ENCODE measurements around the gene PAX7. TPM values are rescaled to one million over a fixed set of nuclear protein-coding genes. Genes with fewer than 3 reads are reported as not detected.
"Not testable (repeated sequence)": the region's sequence is repeated elsewhere in the genome, so short reads cannot be mapped to it uniquely, and the experiment has no call there.

The PAX7 gene
- total and polyA plus RNA-seq, 2 donors (not counting 1 experiment from before 2014, with no cell fraction given), result not detected

DNA sequence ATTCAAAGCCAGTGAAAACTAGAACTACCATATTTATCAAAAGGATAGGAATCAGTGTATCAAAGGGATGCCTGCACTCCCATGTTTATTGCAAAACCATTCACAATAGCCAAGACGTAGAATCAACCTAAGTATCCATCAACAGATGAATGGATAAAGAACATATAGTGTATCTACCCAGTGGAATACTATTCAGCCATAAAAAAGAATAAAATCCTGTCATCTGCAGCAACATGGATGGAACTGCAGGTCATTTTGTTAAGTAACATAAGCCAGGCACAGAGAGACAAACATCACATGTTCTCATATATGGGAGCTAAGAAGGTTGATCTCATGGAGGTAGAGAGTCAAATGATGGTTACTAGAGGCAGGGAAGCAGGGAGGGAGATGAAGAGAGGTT is 110.0 kb downstream of the PAX7 start:
- intact Hi-C loops (cut with micrococcal nuclease), result no loop called here
- Histone ChIP-seq H2AFZ (ENCODE audit: insufficient read depth, low read depth, low read length, poor library complexity, severe bottlenecking) (no peak overlapping the region), H3K9ac (ENCODE audit: low read length) (no peak overlapping the region), H3K27ac (ENCODE audit: low read length in 2 of 2) (no peak overlapping the region), H3K9me3 (ENCODE audit: control extremely low read depth in 1 of 3, control insufficient read depth in 2 of 3, insufficient read depth in 1 of 3, low read length in 2 of 3) (peaks cover 0 to 12% (median 0%) of the 10 kb centered on the region in 3 donors), H3K4me3 (ENCODE audit: control extremely low read depth in 1 of 5, extremely low read depth in 1 of 5, insufficient read depth in 1 of 5, low read depth in 2 of 5, low read length in 4 of 5) (no peak overlapping the region), H3K4me2 (replicated peaks; ENCODE audit: low read depth, low read length, poor library complexity, severe bottlenecking) (no peak overlapping the region), H3K27me3 (replicated peaks in 1 of 4; ENCODE audit: control extremely low read depth in 1 of 4, control insufficient read depth in 3 of 4, insufficient read depth in 4 of 4, low read length in 3 of 4) (peaks cover 0 to 3% (median 0%) of the 10 kb centered on the region in 4 experiments), H4K20me1 (ENCODE audit: control insufficient read depth, insufficient read depth, low read length, poor library complexity, severe bottlenecking) (no peaks in the 10 kb centered on the region), H3K79me2 (ENCODE audit: control insufficient read depth, insufficient read depth, low read length) (no peaks in the 10 kb centered on the region), H3K4me1 (ENCODE audit: control insufficient read depth in 2 of 2, insufficient read depth in 2 of 2, low read length in 2 of 2) (no peaks in the 10 kb centered on the region), H3K36me3 (replicated peaks in 1 of 2; ENCODE audit: control extremely low read depth in 1 of 2, control insufficient read depth in 1 of 2, extremely low read depth in 1 of 2, insufficient read depth in 2 of 2, low read length in 1 of 2) (no peaks in the 10 kb centered on the region)
- no peak for TF ChIP-seq EZH2 (IDR thresholded peaks at IDR 0.05; ENCODE audit: borderline replicate concordance, insufficient read depth, low read depth, low read length, poor library complexity, severe bottlenecking)
- TF ChIP-seq, protein P1, sequence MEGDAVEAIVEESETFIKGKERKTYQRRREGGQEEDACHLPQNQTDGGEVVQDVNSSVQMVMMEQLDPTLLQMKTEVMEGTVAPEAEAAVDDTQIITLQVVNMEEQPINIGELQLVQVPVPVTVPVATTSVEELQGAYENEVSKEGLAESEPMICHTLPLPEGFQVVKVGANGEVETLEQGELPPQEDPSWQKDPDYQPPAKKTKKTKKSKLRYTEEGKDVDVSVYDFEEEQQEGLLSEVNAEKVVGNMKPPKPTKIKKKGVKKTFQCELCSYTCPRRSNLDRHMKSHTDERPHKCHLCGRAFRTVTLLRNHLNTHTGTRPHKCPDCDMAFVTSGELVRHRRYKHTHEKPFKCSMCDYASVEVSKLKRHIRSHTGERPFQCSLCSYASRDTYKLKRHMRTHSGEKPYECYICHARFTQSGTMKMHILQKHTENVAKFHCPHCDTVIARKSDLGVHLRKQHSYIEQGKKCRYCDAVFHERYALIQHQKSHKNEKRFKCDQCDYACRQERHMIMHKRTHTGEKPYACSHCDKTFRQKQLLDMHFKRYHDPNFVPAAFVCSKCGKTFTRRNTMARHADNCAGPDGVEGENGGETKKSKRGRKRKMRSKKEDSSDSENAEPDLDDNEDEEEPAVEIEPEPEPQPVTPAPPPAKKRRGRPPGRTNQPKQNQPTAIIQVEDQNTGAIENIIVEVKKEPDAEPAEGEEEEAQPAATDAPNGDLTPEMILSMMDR (IDR thresholded peaks at IDR 0.05), result no peak
- Mint-ChIP-seq H3K27me3 (peaks cover 24% of the 10 kb centered on the region), H3K27ac (no peak overlapping the region), H3K9me3 (ENCODE audit: insufficient read depth) (no peaks in the 10 kb centered on the region), H3K4me1 (no peaks in the 10 kb centered on the region), H3K4me3 (no peak overlapping the region)
- ChIA-PET POLR2A (no interaction called here), CTCF (no interaction called here)
- WGBS (ENCODE audit: insufficient coverage), result no CpG with 5 or more reads among the region's 1 CpG
- DNase-seq (no peak), ATAC-seq (ENCODE audit: low read depth) (no peak)

DNA sequence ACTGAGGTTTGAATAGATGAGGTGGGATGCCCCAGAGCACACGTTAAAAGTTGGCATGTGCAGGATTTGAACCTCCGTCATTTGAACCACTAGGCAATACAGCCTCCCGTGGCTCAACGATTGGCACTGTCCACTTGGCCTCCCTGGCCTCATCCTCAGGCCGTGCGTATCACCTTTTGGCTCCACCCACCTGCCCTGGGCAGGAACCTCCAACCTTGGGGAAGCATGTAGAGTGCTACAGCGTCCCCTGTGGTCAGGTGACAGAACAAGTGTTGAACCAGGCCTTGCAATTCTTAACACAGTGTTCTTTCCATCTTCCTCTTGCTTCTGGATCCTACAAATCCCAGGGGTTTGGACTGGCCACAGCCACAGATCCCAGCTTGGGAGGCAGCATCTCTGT is 112.6 kb downstream of the PAX7 start:
- Histone ChIP-seq H3K4me3 (ENCODE audit: control extremely low read depth in 1 of 5, extremely low read depth in 1 of 5, insufficient read depth in 1 of 5, low read depth in 2 of 5, low read length in 4 of 5) (no peak overlapping the region), H2AFZ (ENCODE audit: insufficient read depth, low read depth, low read length, poor library complexity, severe bottlenecking) (no peak overlapping the region), H4K20me1 (ENCODE audit: control insufficient read depth, insufficient read depth, low read length, poor library complexity, severe bottlenecking) (no peaks in the 10 kb centered on the region), H3K79me2 (ENCODE audit: control insufficient read depth, insufficient read depth, low read length) (no peaks in the 10 kb centered on the region), H3K9ac (ENCODE audit: low read length) (no peak overlapping the region), H3K4me1 (ENCODE audit: control insufficient read depth in 2 of 2, insufficient read depth in 2 of 2, low read length in 2 of 2) (no peaks in the 10 kb centered on the region), H3K9me3 (ENCODE audit: control extremely low read depth in 1 of 3, control insufficient read depth in 2 of 3, insufficient read depth in 1 of 3, low read length in 2 of 3) (peaks cover 0 to 10% (median 0%) of the 10 kb centered on the region in 3 donors), H3K36me3 (replicated peaks in 1 of 2; ENCODE audit: control extremely low read depth in 1 of 2, control insufficient read depth in 1 of 2, extremely low read depth in 1 of 2, insufficient read depth in 2 of 2, low read length in 1 of 2) (no peaks in the 10 kb centered on the region), H3K27me3 (replicated peaks in 1 of 4; ENCODE audit: control extremely low read depth in 1 of 4, control insufficient read depth in 3 of 4, insufficient read depth in 4 of 4, low read length in 3 of 4) (peaks cover 0 to 3% (median 1%) of the 10 kb centered on the region in 4 experiments), H3K27ac (ENCODE audit: low read length in 2 of 2) (no peak overlapping the region), H3K4me2 (replicated peaks; ENCODE audit: low read depth, low read length, poor library complexity, severe bottlenecking) (no peak overlapping the region)
- no peak for ATAC-seq (ENCODE audit: low read depth)
- Mint-ChIP-seq H3K27me3 (peaks cover 26% of the 10 kb centered on the region), H3K4me3 (no peak overlapping the region), H3K9me3 (ENCODE audit: insufficient read depth) (no peaks in the 10 kb centered on the region), H3K27ac (no peak overlapping the region), H3K4me1 (no peaks in the 10 kb centered on the region)
- TF ChIP-seq EZH2 (IDR thresholded peaks at IDR 0.05; ENCODE audit: borderline replicate concordance, insufficient read depth, low read depth, low read length, poor library complexity, severe bottlenecking), result no peak
- TF ChIP-seq, protein P1 (IDR thresholded peaks at IDR 0.05), result no peak
- DNase-seq, result no peak
- WGBS (ENCODE audit: insufficient coverage), result 37% methylated on average over 7 of the region's 7 CpGs
- CTCF ChIA-PET, result no interaction called here
- POLR2A ChIA-PET, result no interaction called here
- intact Hi-C loops (cut with micrococcal nuclease), result no loop called here

DNA sequence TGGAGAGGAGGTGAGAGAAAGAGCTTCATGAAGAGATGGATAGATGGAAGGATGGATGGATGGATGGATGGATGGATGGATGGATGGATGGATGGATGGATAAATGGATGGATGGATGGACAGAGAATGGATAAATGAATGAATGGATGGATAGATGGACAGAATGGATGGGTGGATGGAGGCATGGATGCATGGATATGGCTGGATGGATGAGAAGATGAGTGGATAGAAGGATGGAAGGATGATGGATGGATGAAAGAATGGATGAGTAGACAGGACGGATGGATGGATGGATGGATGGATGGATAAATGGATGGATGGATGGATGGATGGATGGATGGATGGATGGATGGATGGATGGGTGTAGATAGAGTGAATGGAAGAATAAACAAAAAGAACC is 113.7 kb downstream of the PAX7 start:
- intact Hi-C loops (cut with micrococcal nuclease), result not testable (repeated sequence)

More for the DNA sequence above, 113.7 kb downstream of the PAX7 start:
- H3K27ac Mint-ChIP-seq; H3K4me3 Mint-ChIP-seq; DNase-seq; H3K27me3 ChIP-seq (replicated peaks in 1 of 4; ENCODE audit: control extremely low read depth in 1 of 4, control insufficient read depth in 3 of 4, insufficient read depth in 4 of 4, low read length in 3 of 4); POLR2A ChIA-PET; H3K79me2 ChIP-seq (ENCODE audit: control insufficient read depth, insufficient read depth, low read length); H4K20me1 ChIP-seq (ENCODE audit: control insufficient read depth, insufficient read depth, low read length, poor library complexity, severe bottlenecking); H3K4me3 ChIP-seq (ENCODE audit: control extremely low read depth in 1 of 5, extremely low read depth in 1 of 5, insufficient read depth in 1 of 5, low read depth in 2 of 5, low read length in 4 of 5); H3K4me1 ChIP-seq (ENCODE audit: control insufficient read depth in 2 of 2, insufficient read depth in 2 of 2, low read length in 2 of 2); H3K4me1 Mint-ChIP-seq; H3K36me3 ChIP-seq (replicated peaks in 1 of 2; ENCODE audit: control extremely low read depth in 1 of 2, control insufficient read depth in 1 of 2, extremely low read depth in 1 of 2, insufficient read depth in 2 of 2, low read length in 1 of 2); H3K9me3 Mint-ChIP-seq (ENCODE audit: insufficient read depth); CTCF ChIA-PET; H2AFZ ChIP-seq (ENCODE audit: insufficient read depth, low read depth, low read length, poor library complexity, severe bottlenecking); H3K9ac ChIP-seq (ENCODE audit: low read length); H3K27ac ChIP-seq (ENCODE audit: low read length in 2 of 2); ATAC-seq (ENCODE audit: low read depth); H3K4me2 ChIP-seq (replicated peaks; ENCODE audit: low read depth, low read length, poor library complexity, severe bottlenecking); H3K9me3 ChIP-seq (ENCODE audit: control extremely low read depth in 1 of 3, control insufficient read depth in 2 of 3, insufficient read depth in 1 of 3, low read length in 2 of 3): not testable (repeated sequence)
- WGBS (ENCODE audit: insufficient coverage), result 60% methylated on average over 1 of the region's 1 CpG
- peaks cover 32% of the 10 kb centered on the region for H3K27me3 Mint-ChIP-seq

Data from B cell (primary cell).